ENCODE data around the gene SPPL3.

- no peak for TF ChIP-seq CTCF (IDR thresholded peaks at IDR 0.05; ENCODE audit: low read depth, low read length, missing input control)
- no peak for TF ChIP-seq YY1 (IDR thresholded peaks at IDR 0.05)
- no peak for TF ChIP-seq JUND (IDR thresholded peaks at IDR 0.05)
- no peak for TF ChIP-seq SP1 (IDR thresholded peaks at IDR 0.05)
- TF ChIP-seq MAX (IDR thresholded peaks at IDR 0.05): no peak
- TF ChIP-seq ATF3 (IDR thresholded peaks at IDR 0.05): no peak
- no peak for TF ChIP-seq GABPA (IDR thresholded peaks at IDR 0.05 in 1 of 2, conservative IDR thresholded peaks at IDR 0.05 in 1 of 2)
- TF ChIP-seq EGR1 (IDR thresholded peaks at IDR 0.05; ENCODE audit: low read depth in 2 of 2): no peak
- no peak for TF ChIP-seq HNF4A (conservative IDR thresholded peaks at IDR 0.05)
Measured at GRCh38 chr12:120798696-120799095, 105.5 kb downstream of the SPPL3 start.

Measured in liver (tissue), 3 donors.